Karpas-422 (cell line): ENCODE results near the gene RPP21. TPM values are rescaled to one million over a fixed set of nuclear protein-coding genes. Genes with fewer than 3 reads are reported as not detected.
"Not testable (repeated sequence)": the region's sequence is repeated elsewhere in the genome, so short reads cannot be mapped to it uniquely, and the experiment has no call there.

Experiments
- DNase-seq: peaks from one replicate; pipeline ENCODE4 v3.0.0-alpha.2; 2015
- H2AFZ ChIP-seq: fragments of 200-600 bp; sonication (generic); 2 replicates; pipeline ENCODE4 v1.6.1; 2014; ENCODE audit warnings: antibody characterized with exemption, low read length, mixed read lengths
- H3K27ac ChIP-seq: fragments of 200-600 bp; sonication (generic); 2 replicates; pipeline ENCODE4 v1.5.1; 2014; ENCODE audit warnings: mild to moderate bottlenecking, low read length, moderate library complexity
- H3K27me3 ChIP-seq: fragments of 200-600 bp; sonication (generic); 2 replicates; pipeline ENCODE4 v1.6.1; 2014; ENCODE audit warnings: low read length, mixed read lengths
- H3K36me3 ChIP-seq: fragments of 200-600 bp; sonication (generic); 2 replicates; pipeline ENCODE4 v1.6.1; 2014; ENCODE audit warnings: low read length, mixed read lengths; ENCODE audit not compliant: insufficient read depth
- H3K4me1 ChIP-seq: fragments of 200-600 bp; sonication (generic); 2 replicates; pipeline ENCODE4 v1.6.1; 2014; ENCODE audit warnings: mild to moderate bottlenecking, low read length, mixed read lengths
- H3K4me2 ChIP-seq: fragments of 200-600 bp; sonication (generic); 2 replicates; pipeline ENCODE4 v1.6.1; 2014; ENCODE audit warnings: low read length, low read depth, mild to moderate bottlenecking; ENCODE audit not compliant: poor library complexity, severe bottlenecking
- H3K4me3 ChIP-seq: fragments of 200-600 bp; sonication (generic); 2 replicates; pipeline ENCODE4 v1.5.1; 2014; ENCODE audit warnings: mild to moderate bottlenecking, antibody characterized with exemption, low read length, mixed read lengths
- H3K79me2 ChIP-seq: fragments of 200-600 bp; sonication (generic); 2 replicates; pipeline ENCODE4 v1.6.1; 2014; ENCODE audit warnings: mild to moderate bottlenecking, low read length, mixed read lengths
- H3K9ac ChIP-seq: fragments of 200-600 bp; sonication (generic); 2 replicates; pipeline ENCODE4 v1.6.0; 2014; ENCODE audit warnings: low read length
- H3K9me2 ChIP-seq: fragments of 200-600 bp; sonication (generic), shearing (Covaris generic); replicated peaks from 2 replicates; pipeline ENCODE4 v1.6.0; 2014; ENCODE audit warnings: mild to moderate bottlenecking, low read length, moderate library complexity; ENCODE audit not compliant: insufficient read depth
- H3K9me3 ChIP-seq: fragments of 300-700, 200-600 bp; sonication (generic); 2 replicates; pipeline ENCODE4 v1.6.1; 2014; ENCODE audit warnings: low read length, mixed read lengths
- H4K20me1 ChIP-seq: fragments of 200-600 bp; sonication (generic); 2 replicates; pipeline ENCODE4 v1.6.1; 2014; ENCODE audit warnings: mild to moderate bottlenecking, antibody characterized with exemption, low read length, low read depth; ENCODE audit not compliant: insufficient read depth
- total RNA-seq: library from RNA; depleted of rRNA; stranded (reverse); fragments of >200 nt; shearing (Covaris generic); gene quantifications from 2 replicates; pipeline ENCODE4 v1.2.3, GENCODE V29; 2014; ENCODE audit warnings: low replicate concordance

Gene RPP21
- total RNA-seq, 1 experiment from 2014 or later = 78.2 TPM

GRCh38 chr6:30356536-30356935, 11.6 kb downstream of the RPP21 start:
- Histone ChIP-seq H3K27ac (no peak overlapping the region), H3K9ac (no peak overlapping the region), H3K79me2 (no peaks in the 10 kb centered on the region), H3K4me3 (no peak overlapping the region), H3K36me3 (no peaks in the 10 kb centered on the region), H3K9me2 (no peaks in the 10 kb centered on the region), H4K20me1 (no peaks in the 10 kb centered on the region), H3K9me3 (no peaks in the 10 kb centered on the region), H2AFZ (no peak overlapping the region), H3K4me1 (no peaks in the 10 kb centered on the region), H3K4me2 (no peak overlapping the region), H3K27me3 (no peaks in the 10 kb centered on the region)
- DNase-seq = no peak

DNA sequence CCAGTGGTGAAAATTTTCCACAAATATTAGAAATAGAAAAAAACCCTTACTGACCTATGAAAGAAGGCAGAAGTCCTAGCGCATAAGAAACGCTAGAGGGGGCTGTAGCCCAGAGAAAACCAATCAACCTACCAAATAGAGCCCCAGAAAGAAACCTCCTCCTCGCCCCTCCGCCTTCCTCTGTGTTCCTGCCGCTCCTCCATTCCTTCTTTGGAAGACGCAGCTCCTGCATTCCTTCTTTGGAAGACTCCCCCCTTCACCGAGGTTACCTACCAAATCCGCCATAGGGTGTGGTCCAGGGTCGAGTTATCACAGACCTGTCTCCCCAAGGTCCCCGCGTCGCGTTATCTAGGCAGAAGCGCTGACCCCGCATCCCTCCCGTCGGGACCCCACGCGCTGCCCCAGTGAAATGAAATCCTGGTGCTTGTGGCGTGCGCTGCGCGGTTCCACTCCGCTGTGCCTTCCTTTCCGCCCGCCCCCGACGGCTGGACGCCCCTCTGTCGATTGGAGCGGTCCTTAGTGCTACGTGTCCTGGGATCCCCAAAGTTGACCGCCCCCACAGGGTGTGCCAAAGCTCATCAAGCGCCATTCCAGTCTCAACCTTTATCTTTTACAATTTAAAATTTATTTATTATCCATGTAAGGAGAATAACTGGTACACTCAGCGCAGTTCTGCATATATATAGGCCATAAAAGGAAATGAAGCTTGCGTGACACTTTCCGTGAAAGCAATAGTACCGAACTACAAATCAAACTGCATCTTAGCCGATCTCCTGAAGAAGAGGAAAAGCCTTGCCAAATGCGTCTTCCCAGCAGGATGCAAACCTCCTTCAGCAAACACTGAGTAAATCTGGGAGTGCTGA, 13.0 kb downstream of the RPP21 start:
- Histone ChIP-seq H3K27ac (no peak overlapping the region), H3K27me3 (no peaks in the 10 kb centered on the region), H3K9me3 (no peaks in the 10 kb centered on the region), H3K79me2 (no peaks in the 10 kb centered on the region), H3K9ac (no peak overlapping the region), H3K4me3 (no peak overlapping the region), H3K36me3 (no peaks in the 10 kb centered on the region), H4K20me1 (no peaks in the 10 kb centered on the region), H3K4me1 (no peaks in the 10 kb centered on the region), H3K4me2 (no peak overlapping the region), H3K9me2 (no peaks in the 10 kb centered on the region), H2AFZ (no peak overlapping the region)
- peak; percentile 77 for DNase-seq

DNA sequence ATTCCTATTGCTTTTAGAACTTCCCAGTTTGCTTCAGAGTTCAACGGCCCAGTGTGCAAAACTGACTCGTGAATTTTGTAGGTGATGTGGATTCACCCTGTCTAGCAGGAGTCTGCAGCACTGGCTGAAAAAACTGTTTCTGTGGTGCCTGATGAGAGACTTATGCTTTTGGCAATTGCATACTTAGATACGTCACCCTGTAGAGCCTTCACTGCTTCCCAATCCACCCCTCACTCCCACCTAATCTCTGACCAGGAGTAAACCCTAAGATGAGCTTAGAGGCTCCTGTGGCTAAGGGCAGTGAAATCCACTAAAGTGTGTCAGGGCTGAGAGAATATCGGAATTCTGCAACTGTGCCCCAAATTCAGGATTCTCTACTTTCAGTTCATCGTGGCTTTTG, 14.3 kb downstream of the RPP21 start:
- H3K79me2 ChIP-seq = no peaks in the 10 kb centered on the region
- H2AFZ ChIP-seq = no peak overlapping the region
- no peaks in the 10 kb centered on the region for H4K20me1 ChIP-seq
- DNase-seq = no peak
- no peak overlapping the region for H3K27ac ChIP-seq
- no peaks in the 10 kb centered on the region for H3K4me1 ChIP-seq
- H3K4me3 ChIP-seq = no peak overlapping the region
- no peaks in the 10 kb centered on the region for H3K27me3 ChIP-seq
- H3K9me3 ChIP-seq = no peaks in the 10 kb centered on the region
- no peaks in the 10 kb centered on the region for H3K9me2 ChIP-seq
- no peak overlapping the region for H3K9ac ChIP-seq
- no peak overlapping the region for H3K4me2 ChIP-seq
- no peaks in the 10 kb centered on the region for H3K36me3 ChIP-seq

- Histone ChIP-seq H3K9ac (no peak overlapping the region), H3K36me3 (no peaks in the 10 kb centered on the region), H3K27me3 (no peaks in the 10 kb centered on the region), H4K20me1 (no peaks in the 10 kb centered on the region), H3K4me2 (no peak overlapping the region), H3K4me1 (no peaks in the 10 kb centered on the region), H3K4me3 (no peak overlapping the region), H2AFZ (no peak overlapping the region), H3K9me2 (no peaks in the 10 kb centered on the region), H3K27ac (no peak overlapping the region), H3K9me3 (no peaks in the 10 kb centered on the region), H3K79me2 (no peaks in the 10 kb centered on the region)
- DNase-seq = peak; percentile 26
Observed at GRCh38 chr6:30360139-30360538, 15.2 kb downstream of the RPP21 start.

- Histone ChIP-seq H3K36me3 (no peaks in the 10 kb centered on the region), H4K20me1 (no peaks in the 10 kb centered on the region), H3K9me3 (no peaks in the 10 kb centered on the region), H3K27ac (no peak overlapping the region), H3K4me2 (no peak overlapping the region), H3K79me2 (no peaks in the 10 kb centered on the region), H3K4me1 (no peaks in the 10 kb centered on the region), H2AFZ (no peak overlapping the region), H3K27me3 (no peaks in the 10 kb centered on the region), H3K9ac (no peak overlapping the region), H3K9me2 (no peaks in the 10 kb centered on the region), H3K4me3 (no peak overlapping the region)
- peak; percentile 19 for DNase-seq
Observed at GRCh38 chr6:30361661-30362060, 16.7 kb downstream of the RPP21 start.

- no peak overlapping the region for H3K9ac ChIP-seq
- no peaks in the 10 kb centered on the region for H4K20me1 ChIP-seq
- no peak overlapping the region for H3K27ac ChIP-seq
- H3K9me3 ChIP-seq = no peaks in the 10 kb centered on the region
- no peaks in the 10 kb centered on the region for H3K36me3 ChIP-seq
- H3K79me2 ChIP-seq = no peaks in the 10 kb centered on the region
- H3K9me2 ChIP-seq = no peaks in the 10 kb centered on the region
- H3K4me2 ChIP-seq = no peak overlapping the region
- H3K27me3 ChIP-seq = no peaks in the 10 kb centered on the region
- no peak overlapping the region for H3K4me3 ChIP-seq
- DNase-seq = no peak
- no peaks in the 10 kb centered on the region for H3K4me1 ChIP-seq
- no peak overlapping the region for H2AFZ ChIP-seq
Observed at GRCh38 chr6:30363459-30363858, 18.5 kb downstream of the RPP21 start.

- H3K36me3 ChIP-seq = no peaks in the 10 kb centered on the region
- H4K20me1 ChIP-seq = no peaks in the 10 kb centered on the region
- H3K9me2 ChIP-seq = no peaks in the 10 kb centered on the region
- H3K27me3 ChIP-seq = no peaks in the 10 kb centered on the region
- H3K4me3 ChIP-seq = no peak overlapping the region
- H3K4me1 ChIP-seq = no peaks in the 10 kb centered on the region
- H3K9me3 ChIP-seq = no peaks in the 10 kb centered on the region
- no peak overlapping the region for H3K4me2 ChIP-seq
- peak; percentile 53 for DNase-seq
- no peak overlapping the region for H2AFZ ChIP-seq
- no peaks in the 10 kb centered on the region for H3K79me2 ChIP-seq
- H3K9ac ChIP-seq = no peak overlapping the region
- H3K27ac ChIP-seq = no peak overlapping the region
Observed at GRCh38 chr6:30364591-30364990, 19.6 kb downstream of the RPP21 start.

DNA sequence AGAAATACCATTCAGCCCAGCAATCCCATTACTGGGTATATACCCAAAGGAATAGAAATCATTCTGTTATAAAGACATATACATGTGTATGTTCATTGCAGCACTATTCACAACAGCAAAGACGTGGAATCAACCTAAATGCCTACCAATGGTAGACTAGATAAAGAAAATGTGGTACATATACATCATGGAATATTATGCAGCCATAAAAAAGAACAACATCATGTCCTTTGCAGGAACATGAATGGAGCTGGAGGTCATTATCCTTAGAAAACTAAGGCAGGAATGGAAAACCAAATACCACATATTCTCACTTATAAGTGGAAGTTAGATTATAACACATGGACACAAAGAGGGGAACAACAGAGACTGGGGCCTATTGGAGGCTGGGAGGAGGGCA, 24.3 kb downstream of the RPP21 start:
- H3K9me3 ChIP-seq, H2AFZ ChIP-seq, H3K4me1 ChIP-seq, H3K9me2 ChIP-seq, H3K27ac ChIP-seq, H3K36me3 ChIP-seq, H3K9ac ChIP-seq, H3K27me3 ChIP-seq, H3K79me2 ChIP-seq, H3K4me2 ChIP-seq, H3K4me3 ChIP-seq, H4K20me1 ChIP-seq, DNase-seq: not testable (repeated sequence)
